Measurements from ENCODE around the gene MYO16. TPM values are rescaled to one million over a fixed set of nuclear protein-coding genes. Genes with fewer than 3 reads are reported as not detected.

Gene MYO16
- total RNA-seq, 1 experiment from 2014 or later, result not detected

- Mint-ChIP-seq H3K4me3 (no peak overlapping the region), H3K9me3 (no peaks in the 10 kb centered on the region), H3K36me3 (ENCODE audit: insufficient read depth in 1 of 3, low read depth in 3 of 3) (no peaks in the 10 kb centered on the region), H3K4me1 (peaks cover 12% of the 10 kb centered on the region in 2 experiments), H3K27me3 (ENCODE audit: low read depth) (no peaks in the 10 kb centered on the region), H3K27ac (peak overlapping the region; percentile 30 to 95 (median 41); a peak in 3 of 7 replicates)
- no peaks in the 10 kb centered on the region for H3K9me3 ChIP-seq (ENCODE audit: control insufficient read depth, low read depth, low read length)
- no peak overlapping the region for H3K23ac ChIP-seq (ENCODE audit: insufficient read length, low read depth, low read length)
- H4K91ac ChIP-seq (ENCODE audit: insufficient read length, low read depth, low read length), result no peak overlapping the region
- no peak overlapping the region for H3K4ac ChIP-seq (ENCODE audit: low read depth, low read length)
- H3K4me1 ChIP-seq (ENCODE audit: insufficient read depth, low read length), result peaks cover 7% of the 10 kb centered on the region; the same call in 1 of the 2 replicates
- no peak overlapping the region for H3K56ac ChIP-seq (ENCODE audit: insufficient read length, low read depth, low read length)
- no peak overlapping the region for H3T11ph ChIP-seq (ENCODE audit: low read length)
- no peaks in the 10 kb centered on the region for H3K23me2 ChIP-seq (ENCODE audit: insufficient read length, low read depth, low read length, poor library complexity, severe bottlenecking)
- H3K79me1 ChIP-seq (ENCODE audit: insufficient read depth, low read depth, low read length, poor library complexity, severe bottlenecking), result no peaks in the 10 kb centered on the region
- no peak overlapping the region for H3K4me2 ChIP-seq (ENCODE audit: insufficient read depth, insufficient read length, low read length)
- DNase-seq, result no peak
- no peak overlapping the region for H2BK5ac ChIP-seq (ENCODE audit: insufficient read length, low read length)
- H3K27me3 ChIP-seq (ENCODE audit: insufficient read depth, low read length), result no peaks in the 10 kb centered on the region
- H3K18ac ChIP-seq (ENCODE audit: insufficient read length, low read depth, low read length), result no peak overlapping the region
- no peaks in the 10 kb centered on the region for H4K20me1 ChIP-seq (ENCODE audit: control insufficient read depth, insufficient read depth, insufficient read length)
- H4K8ac ChIP-seq (replicated peaks; ENCODE audit: insufficient read length, low read depth, low read length), result no peak overlapping the region
- H2BK15ac ChIP-seq (ENCODE audit: low read depth, low read length), result no peak overlapping the region
- H2AFZ ChIP-seq (ENCODE audit: low read length), result no peak overlapping the region
- H2AK5ac ChIP-seq (ENCODE audit: insufficient read length, low read length), result no peak overlapping the region
- H4K5ac ChIP-seq (ENCODE audit: insufficient read length, low read depth, low read length), result peak overlapping the region; percentile 72
- no CpG with 5 or more reads among the region's 4 CpGs for WGBS (ENCODE audit: extremely low coverage, insufficient read length, low lambda C conversion rate)
- H2BK120ac ChIP-seq (ENCODE audit: low read depth, low read length, poor library complexity, severe bottlenecking), result no peak overlapping the region
- H3K9ac ChIP-seq (ENCODE audit: extremely low read depth, insufficient read length, low read length), result no peak overlapping the region
- no peak for TF ChIP-seq CTCF (conservative IDR thresholded peaks at IDR 0.05)
- peak overlapping the region; percentile 47; the same call in 1 of the 2 replicates for H3K14ac ChIP-seq (ENCODE audit: insufficient read depth, low read length)
- H3K79me2 ChIP-seq (ENCODE audit: insufficient read depth, low read length), result 0 out of 2 replicates have a peak, but pooled peaks cover 2% of the 10 kb centered on the region
- H2BK20ac ChIP-seq (ENCODE audit: low read depth, low read length, poor library complexity, severe bottlenecking), result no peak overlapping the region
- H2BK12ac ChIP-seq (ENCODE audit: insufficient read length, low read depth, low read length), result no peak overlapping the region
- peak overlapping the region; percentile 68 for H3K27ac ChIP-seq (ENCODE audit: insufficient read length, low read depth, low read length)
Observed at GRCh38 chr13:109180905-109181425, 551.6 kb downstream of the MYO16 start.
